Measurements from ENCODE around the gene GABRG3.

Gene GABRG3

GRCh38 chr15:27254801-27255200 is 283.8 kb downstream of the GABRG3 start:
- DNase-seq: no peak

- DNase-seq: no peak
Measured at GRCh38 chr15:27256446-27256845, 285.5 kb downstream of the GABRG3 start.

- DNase-seq: no peak
Measured at GRCh38 chr15:27258287-27258686, 287.3 kb downstream of the GABRG3 start.

- DNase-seq: no peak
Measured at GRCh38 chr15:27260523-27260922, 289.5 kb downstream of the GABRG3 start.

GRCh38 chr15:27268923-27269322 is 297.9 kb downstream of the GABRG3 start:
- no peak for DNase-seq

- no peak for DNase-seq
Measured at GRCh38 chr15:27271258-27271657, 300.3 kb downstream of the GABRG3 start.

- no peak for DNase-seq
Measured at GRCh38 chr15:27272427-27272826, 301.4 kb downstream of the GABRG3 start.

GRCh38 chr15:27273506-27273905 is 302.5 kb downstream of the GABRG3 start:
- no peak for DNase-seq

- no peak for DNase-seq
Measured at GRCh38 chr15:27278761-27279160, 307.8 kb downstream of the GABRG3 start.

- DNase-seq: no peak
Measured at GRCh38 chr15:27292641-27293040, 321.7 kb downstream of the GABRG3 start.

- DNase-seq: no peak
Measured at GRCh38 chr15:27293607-27294006, 322.6 kb downstream of the GABRG3 start.

GRCh38 chr15:27317736-27318135 is 346.8 kb downstream of the GABRG3 start:
- DNase-seq: no peak

GRCh38 chr15:27323801-27324200 is 352.8 kb downstream of the GABRG3 start:
- no peak for DNase-seq

GRCh38 chr15:27324886-27325615 is 354.1 kb downstream of the GABRG3 start:
- DNase-seq: no peak

GRCh38 chr15:27327467-27328025 is 356.6 kb downstream of the GABRG3 start:
- no peak for DNase-seq

GRCh38 chr15:27328186-27328585 is 357.2 kb downstream of the GABRG3 start:
- no peak for DNase-seq

- DNase-seq: no peak
Measured at GRCh38 chr15:27328608-27329007, 357.6 kb downstream of the GABRG3 start.

- no peak for DNase-seq
Measured at GRCh38 chr15:27330326-27330725, 359.3 kb downstream of the GABRG3 start.

- DNase-seq: no peak
Measured at GRCh38 chr15:27336676-27337075, 365.7 kb downstream of the GABRG3 start.

- no peak for DNase-seq
Measured at GRCh38 chr15:27339138-27339537, 368.2 kb downstream of the GABRG3 start.

GRCh38 chr15:27341780-27342343 is 370.9 kb downstream of the GABRG3 start:
- no peak for DNase-seq

- no peak for DNase-seq
Measured at GRCh38 chr15:27342991-27343390, 372.0 kb downstream of the GABRG3 start.

GRCh38 chr15:27352136-27352535 is 381.2 kb downstream of the GABRG3 start:
- DNase-seq: no peak

- DNase-seq: no peak
Measured at GRCh38 chr15:27353856-27354255, 382.9 kb downstream of the GABRG3 start.

Measured in activated T-cell treated with anti-CD3 and anti-CD28 coated beads for 4 hours (primary cell).